Sigmoid colon (tissue), 7 donors: ENCODE measurements around the gene P3H2. TPM values are rescaled to one million over a fixed set of nuclear protein-coding genes. Genes with fewer than 3 reads are reported as not detected.

Experiments used
- DNase-seq: peaks from one replicate; pipeline ENCODE4 v3.0.0-alpha.2; 2019
- H3K27ac ChIP-seq, 4 donors: fragments of 200-600 bp; sonication (generic); one replicate each; pipeline ENCODE4 v1.5.1; 2016 to 2019; ENCODE audit warnings: mild to moderate bottlenecking in 1 of 4
- H3K27me3 ChIP-seq, 3 donors: fragments of 200-600 bp; sonication (generic); one replicate each; pipeline ENCODE4 v1.5.1; 2019; ENCODE audit warnings: mild to moderate bottlenecking in 1 of 3
- H3K36me3 ChIP-seq, 4 donors: fragments of 200-600 bp; sonication (generic); one replicate each; pipeline ENCODE4 v1.5.1; 2016 to 2019
- H3K4me1 ChIP-seq, 4 donors: fragments of 200-600 bp; sonication (generic); one replicate each; pipeline ENCODE4 v1.5.1; 2017 to 2019
- H3K4me3 ChIP-seq, 4 donors: fragments of 200-600 bp; sonication (generic); one replicate each; pipeline ENCODE4 v1.5.1; 2017 to 2019; ENCODE audit warnings: mild to moderate bottlenecking in 2 of 4, moderate library complexity in 1 of 4
- H3K9me3 ChIP-seq, 4 donors: fragments of 200-600 bp in 3 of 4; sonication (generic) in 3 of 4; one replicate each; pipeline versions ENCODE4 v1.5.1 to v1.6.1; 2013 to 2019
- EP300 ChIP-seq, 4 donors: sonication (generic); formaldehyde crosslinking; IDR thresholded peaks; one replicate each; pipeline ENCODE4 v1.6.1; 2017; ENCODE audit warnings: antibody characterized with exemption in 4 of 4
- POLR2A ChIP-seq, 2 donors: fragments of 450-650 bp; IDR thresholded peaks; one replicate each; pipeline ENCODE4 v1.6.1; 2016; ENCODE audit warnings: antibody characterized with exemption in 2 of 2, mild to moderate bottlenecking in 2 of 2, moderate library complexity in 2 of 2
- POLR2AphosphoS5 ChIP-seq, 4 donors: sonication (generic); formaldehyde crosslinking; IDR thresholded peaks; one replicate each; pipeline ENCODE4 v1.6.1; 2017; ENCODE audit warnings: antibody characterized with exemption in 4 of 4
- WGBS, 2 donors: extraction: QIAGEN DNeasy Blood & Tissue Kit; methylation state at CpG; one replicate each; pipeline ENCODE4 v1.1.7; 2013; 5-methylcytosine and 5-hydroxymethylcytosine counted together
- intact Hi-C: fragments of 100-400 bp; cut with DNase I; formaldehyde crosslinking; loops from one replicate; pipeline ENCODE4 v1.15.1; 2023
- polyA plus RNA-seq, 3 donors: library from polyadenylated mRNA; stranded (reverse); fragments of 200-250 nt; gene quantifications; one replicate each; pipeline ENCODE4 v1.2.3, GENCODE V29; 2013
- total RNA-seq, 4 donors: library from RNA; depleted of rRNA; stranded (reverse); fragments of >200 nt; gene quantifications; one replicate each; pipeline ENCODE4 v1.1.0, GENCODE V29; 2016
- TF ChIP-seq, protein P1 (sequence below), 4 experiments: fragments of 450-650 bp in 3 of 4; fragments of 200-600 bp in 1 of 4; IDR thresholded peaks; one replicate each; pipeline ENCODE4 v1.5.1; 2016 to 2019; ENCODE audit warnings: antibody characterized with exemption in 4 of 4, mild to moderate bottlenecking in 3 of 4, moderate library complexity in 2 of 4
- donor health status: healthy with polysubstance abuse.
- donor health status: Bipolar disorder and iron deficiency.
- donor health status: healthy.

Gene P3H2
- total and polyA plus RNA-seq, 7 donors: 1.8 to 41.7 (median 29.6) TPM

DNA sequence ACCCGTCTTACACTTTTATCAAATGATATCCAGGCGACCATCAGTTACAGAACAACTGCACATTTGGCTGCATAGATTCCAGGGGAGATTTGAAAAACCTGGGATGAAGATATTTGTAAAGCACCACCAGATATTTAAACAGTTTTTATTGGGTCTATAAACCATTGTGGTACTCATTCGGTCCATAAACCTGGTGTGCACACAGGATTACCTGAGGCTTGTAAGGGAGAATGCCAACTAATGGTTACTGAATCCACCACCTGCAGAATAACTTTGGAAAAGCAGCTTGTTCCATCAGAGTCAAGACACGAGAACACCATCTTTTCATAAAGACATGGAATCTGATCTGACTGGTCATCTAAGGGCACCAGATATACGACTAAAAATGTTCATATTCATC lies 80.6 kb downstream of the P3H2 start:
- H3K9me3 ChIP-seq: no peaks in the 10 kb centered on the region
- 13 to 58% methylated on average over 5 of the region's 5 CpGs for WGBS, 2 donors
- H3K27ac ChIP-seq: peak overlapping the region in 3 of 4 donors; percentile 29 to 71 (median 70)
- H3K4me3 ChIP-seq: no peak overlapping the region
- intact Hi-C loops: no loop called here
- H3K27me3 ChIP-seq: no peaks in the 10 kb centered on the region
- DNase-seq: no peak
- H3K36me3 ChIP-seq: no peaks in the 10 kb centered on the region
- TF ChIP-seq EP300 (IDR thresholded peaks at IDR 0.05): no peak
- peaks cover 0 to 73% (median 56%) of the 10 kb centered on the region in 4 donors for H3K4me1 ChIP-seq

DNA sequence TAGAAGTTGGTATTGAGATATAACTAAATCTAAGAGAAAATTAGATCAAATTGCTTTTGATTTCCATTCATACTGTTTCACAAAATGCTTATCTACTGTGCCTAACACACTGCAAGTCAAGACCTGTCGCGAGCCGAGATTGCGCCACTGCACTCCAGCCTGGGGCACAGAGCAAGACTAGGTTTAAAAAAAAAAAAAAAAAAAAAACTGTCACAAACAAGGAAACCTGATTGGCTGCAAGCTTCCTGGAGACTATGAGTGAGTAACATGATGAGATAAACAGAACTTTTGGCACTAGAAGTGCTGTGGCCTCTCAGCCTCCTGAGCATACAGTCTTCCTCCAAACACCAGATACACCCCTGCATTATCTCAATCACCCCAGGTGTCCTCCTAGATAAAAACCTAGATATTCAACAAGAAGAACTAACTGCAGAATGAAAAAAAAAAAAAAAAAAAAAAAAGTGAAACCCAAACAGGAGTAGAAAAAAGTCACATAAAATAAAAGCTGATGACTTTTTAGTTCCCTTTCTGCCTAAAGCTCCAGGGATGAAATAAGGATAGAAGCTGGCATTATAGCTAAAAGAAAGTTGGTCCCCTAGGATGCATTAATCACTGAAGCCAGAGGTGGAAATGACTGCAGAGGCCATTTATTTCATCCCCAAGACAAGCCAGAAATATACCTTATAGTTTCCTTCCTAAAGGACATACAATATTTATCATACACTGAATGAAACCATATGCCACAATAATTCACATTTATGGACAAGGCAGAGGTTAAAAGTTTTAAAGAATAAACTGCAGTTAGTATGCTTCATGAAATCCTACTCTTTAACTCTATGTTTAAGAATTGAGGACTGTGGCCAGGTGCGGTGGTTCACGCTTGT lies 82.4 kb downstream of the P3H2 start:
- Histone ChIP-seq H3K27ac (peak overlapping the region in 3 of 4 donors; percentile 50 to 71 (median 70)), H3K4me3 (no peak overlapping the region), H3K27me3 (no peaks in the 10 kb centered on the region), H3K4me1 (peaks cover 0 to 57% (median 43%) of the 10 kb centered on the region in 4 donors), H3K36me3 (no peaks in the 10 kb centered on the region), H3K9me3 (no peaks in the 10 kb centered on the region)
- TF ChIP-seq POLR2A (IDR thresholded peaks at IDR 0.05) (no peak), EP300 (IDR thresholded peaks at IDR 0.05) (no peak), POLR2AphosphoS5 (IDR thresholded peaks at IDR 0.05) (no peak)
- TF ChIP-seq, protein P1, sequence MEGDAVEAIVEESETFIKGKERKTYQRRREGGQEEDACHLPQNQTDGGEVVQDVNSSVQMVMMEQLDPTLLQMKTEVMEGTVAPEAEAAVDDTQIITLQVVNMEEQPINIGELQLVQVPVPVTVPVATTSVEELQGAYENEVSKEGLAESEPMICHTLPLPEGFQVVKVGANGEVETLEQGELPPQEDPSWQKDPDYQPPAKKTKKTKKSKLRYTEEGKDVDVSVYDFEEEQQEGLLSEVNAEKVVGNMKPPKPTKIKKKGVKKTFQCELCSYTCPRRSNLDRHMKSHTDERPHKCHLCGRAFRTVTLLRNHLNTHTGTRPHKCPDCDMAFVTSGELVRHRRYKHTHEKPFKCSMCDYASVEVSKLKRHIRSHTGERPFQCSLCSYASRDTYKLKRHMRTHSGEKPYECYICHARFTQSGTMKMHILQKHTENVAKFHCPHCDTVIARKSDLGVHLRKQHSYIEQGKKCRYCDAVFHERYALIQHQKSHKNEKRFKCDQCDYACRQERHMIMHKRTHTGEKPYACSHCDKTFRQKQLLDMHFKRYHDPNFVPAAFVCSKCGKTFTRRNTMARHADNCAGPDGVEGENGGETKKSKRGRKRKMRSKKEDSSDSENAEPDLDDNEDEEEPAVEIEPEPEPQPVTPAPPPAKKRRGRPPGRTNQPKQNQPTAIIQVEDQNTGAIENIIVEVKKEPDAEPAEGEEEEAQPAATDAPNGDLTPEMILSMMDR (IDR thresholded peaks at IDR 0.05): no peak
- intact Hi-C loops: no loop called here
- DNase-seq: peak; percentile 71
- 64 to 65% methylated on average over 6 of the region's 6 CpGs for WGBS, 2 donors

DNA sequence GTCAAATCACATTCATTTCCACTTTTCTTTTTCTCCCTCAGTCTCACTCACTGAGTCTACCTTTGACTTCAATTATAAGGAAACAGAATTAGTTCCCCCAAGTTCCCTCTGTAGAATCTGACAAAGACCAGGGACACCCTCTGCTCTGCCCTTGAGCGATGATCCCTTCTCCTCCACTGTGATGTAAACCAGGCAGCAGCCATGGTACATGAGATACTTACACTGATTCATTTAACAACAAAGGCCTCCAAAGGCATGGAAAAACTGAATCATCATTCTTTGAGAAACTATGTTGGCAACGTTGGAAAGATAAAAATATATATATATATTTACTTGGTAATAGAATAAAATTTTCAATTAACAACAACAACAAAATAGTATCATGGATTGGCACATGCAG lies 84.1 kb downstream of the P3H2 start:
- Histone ChIP-seq H3K9me3 (no peaks in the 10 kb centered on the region), H3K27me3 (no peaks in the 10 kb centered on the region), H3K27ac (peak overlapping the region in 3 of 4 donors; percentile 50 to 71 (median 70)), H3K4me1 (peaks cover 0 to 49% (median 35%) of the 10 kb centered on the region in 4 donors), H3K4me3 (no peak overlapping the region), H3K36me3 (no peaks in the 10 kb centered on the region)
- intact Hi-C loops: no loop called here
- TF ChIP-seq EP300 (IDR thresholded peaks at IDR 0.05): peak in 3 of 4 donors; percentile 74 to 92 (median 78)
- TF ChIP-seq, protein P1 (IDR thresholded peaks at IDR 0.05): no peak
- TF ChIP-seq POLR2AphosphoS5 (IDR thresholded peaks at IDR 0.05): peak; percentile 85 to 97 (median 94)
- DNase-seq: peak; percentile 73
- 69 to 76% methylated on average over 2 of the region's 2 CpGs for WGBS, 2 donors

DNA sequence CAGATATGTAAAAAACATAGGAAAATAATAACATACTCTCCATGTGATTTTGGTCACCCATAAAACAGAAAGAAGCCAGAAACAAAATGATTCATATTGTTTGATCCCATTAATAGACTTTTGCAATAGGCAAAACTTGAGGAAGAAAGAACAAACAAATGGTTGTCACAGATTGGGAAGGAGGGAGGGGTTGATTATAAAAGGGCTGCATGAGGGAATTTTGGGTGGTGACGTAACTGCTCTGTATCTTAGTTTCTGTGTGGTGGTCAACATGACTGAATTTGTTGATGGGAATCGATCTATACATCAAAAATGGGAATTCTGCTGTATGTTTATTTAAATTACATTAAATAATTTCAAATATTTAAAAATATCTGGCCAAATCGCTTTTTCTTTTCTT lies 86.3 kb downstream of the P3H2 start:
- Histone ChIP-seq H3K4me3 (no peak overlapping the region), H3K27ac (peak overlapping the region in 2 of 4 donors; percentile 34 to 71), H3K4me1 (peaks cover 0 to 39% (median 30%) of the 10 kb centered on the region in 4 donors), H3K36me3 (no peaks in the 10 kb centered on the region), H3K9me3 (no peaks in the 10 kb centered on the region), H3K27me3 (no peaks in the 10 kb centered on the region)
- intact Hi-C loops: no loop called here
- WGBS, 2 donors: 95% methylated on average over 3 of the region's 3 CpGs
- TF ChIP-seq POLR2AphosphoS5 (IDR thresholded peaks at IDR 0.05): no peak
- TF ChIP-seq POLR2A (IDR thresholded peaks at IDR 0.05): no peak
- no peak for TF ChIP-seq EP300 (IDR thresholded peaks at IDR 0.05)
- TF ChIP-seq, protein P1 (IDR thresholded peaks at IDR 0.05): no peak
- no peak for DNase-seq

DNA sequence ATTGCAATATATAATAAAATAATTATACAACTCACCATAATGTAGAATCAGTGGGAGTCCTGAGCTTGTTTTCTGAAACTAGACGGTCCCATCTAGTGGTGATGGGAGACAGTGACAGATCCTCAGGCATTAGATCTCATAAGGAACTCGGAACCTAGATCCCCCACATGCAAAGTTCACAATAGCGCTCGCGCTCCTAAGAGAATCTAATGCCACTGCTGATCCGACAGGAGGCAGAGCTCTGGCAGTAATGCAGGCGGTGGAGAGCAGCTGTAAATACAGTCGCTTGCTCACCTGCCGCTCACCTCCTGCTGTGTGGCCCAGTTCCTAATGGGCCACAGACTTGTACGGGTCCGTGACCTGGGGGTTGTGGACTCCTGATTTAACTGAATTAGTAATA lies 87.8 kb downstream of the P3H2 start:
- TF ChIP-seq EP300 (IDR thresholded peaks at IDR 0.05): no peak
- TF ChIP-seq POLR2AphosphoS5 (IDR thresholded peaks at IDR 0.05): no peak
- TF ChIP-seq, protein P1 (IDR thresholded peaks at IDR 0.05): no peak
- TF ChIP-seq POLR2A (IDR thresholded peaks at IDR 0.05): no peak
- H3K9me3 ChIP-seq: no peaks in the 10 kb centered on the region
- no peaks in the 10 kb centered on the region for H3K36me3 ChIP-seq
- intact Hi-C loops: no loop called here
- H3K4me3 ChIP-seq: no peak overlapping the region
- peak overlapping the region in 3 of 4 donors; percentile 45 to 67 (median 61) for H3K27ac ChIP-seq
- H3K4me1 ChIP-seq: peaks cover 0 to 35% (median 23%) of the 10 kb centered on the region in 4 donors
- WGBS, 2 donors: 87 to 90% methylated on average over 11 of the region's 11 CpGs
- no peak for DNase-seq
- no peaks in the 10 kb centered on the region for H3K27me3 ChIP-seq
